GM12878 (cell line): ENCODE measurements around the gene TXNL4A. TPM values are rescaled to one million over a fixed set of nuclear protein-coding genes. Genes with fewer than 3 reads are reported as not detected.
"Not testable (repeated sequence)": the region's sequence is repeated elsewhere in the genome, so short reads cannot be mapped to it uniquely, and the experiment has no call there.

Source experiments
- ATAC-seq: fragments of 200-7000 bp; cut with Tn5 transposase; 3 replicates; pipeline ENCODE4 v1.9.1; 2020; ENCODE audit warnings: mild to moderate bottlenecking, moderate library complexity
- BruUV-seq: library from RNA; stranded (reverse); fragments of 400-500 nt; replicated peaks from 2 replicates; lab custom pipeline; 2021; lab: Mats Ljungman, UMichigan
- CTCF ChIA-PET: fragments of 300-600 bp; sonication (Branson Sonifier 250); formaldehyde crosslinking; extraction: SDS; loops from one replicate; lab custom pipeline; 2021; ENCODE audit warnings: inconsistent platforms; lab: Yijun Ruan, JAX
- POLR2A ChIA-PET: fragments of 350-600 bp; formaldehyde crosslinking; extraction: SDS; loops from one replicate; lab custom pipeline; 2021; ENCODE audit warnings: inconsistent platforms; lab: Charles Lee
- RAD21 ChIA-PET: fragments of 300-600 bp; sonication (Branson Sonifier 250); formaldehyde crosslinking; loops from one replicate; lab custom pipeline; 2023; ENCODE audit warnings: antibody characterized with exemption; ENCODE audit not compliant: unreplicated experiment; lab: Charles Lee
- SMC1A ChIA-PET: fragments of 300-600 bp; sonication (Branson Sonifier 250); formaldehyde crosslinking; loops from one replicate; lab custom pipeline; 2023; ENCODE audit not compliant: unreplicated experiment, uncharacterized antibody; lab: Charles Lee
- DNase-seq: peaks from one replicate; pipeline ENCODE4 v3.0.0-alpha.2; 2011; ENCODE audit warnings: low read depth, low spot score
- FAIRE-seq: peaks from 3 replicates; lab custom pipeline; 2011; peaks lifted over from hg19 to GRCh38; lab: Jason Lieb, UNC
- H2AFZ ChIP-seq: 2 replicates; pipeline ENCODE4 v1.6.0; 2011; ENCODE audit warnings: low read depth, low read length, control low read depth; ENCODE audit not compliant: control insufficient read depth
- H3K27ac ChIP-seq: 2 replicates; pipeline ENCODE4 v1.5.1; 2011; ENCODE audit warnings: control low read depth; ENCODE audit not compliant: control insufficient read depth, insufficient read depth
- H3K27me3 ChIP-seq, 2 experiments: replicated peaks in 1 of 2; 2 replicates each; pipeline versions ENCODE4 v1.6.0 to v1.6.1; 2011; ENCODE audit warnings: low read length in 1 of 2; ENCODE audit not compliant: control insufficient read depth in 2 of 2, insufficient read depth in 2 of 2
- H3K36me3 ChIP-seq, 2 experiments: 2 replicates each; pipeline ENCODE4 v1.5.1; 2011; ENCODE audit warnings: low read length in 1 of 2; ENCODE audit not compliant: control insufficient read depth in 2 of 2, insufficient read depth in 2 of 2
- H3K4me1 ChIP-seq: 2 replicates; pipeline ENCODE4 v1.6.1; 2011; ENCODE audit warnings: mild to moderate bottlenecking, low read length, moderate library complexity, mixed read lengths; ENCODE audit not compliant: control insufficient read depth, insufficient read depth
- H3K4me2 ChIP-seq: 2 replicates; pipeline ENCODE4 v1.6.0; 2011; ENCODE audit warnings: control low read depth; ENCODE audit not compliant: control insufficient read depth, insufficient read depth
- H3K4me3 ChIP-seq: fragments of 200-600 bp; sonication (generic); 2 replicates; pipeline ENCODE4 v1.5.1; 2016
- H3K79me2 ChIP-seq: 2 replicates; pipeline ENCODE4 v1.6.0; 2011; ENCODE audit warnings: low read length; ENCODE audit not compliant: control insufficient read depth, insufficient read depth
- H3K9ac ChIP-seq: 2 replicates; pipeline ENCODE4 v1.8.0; 2011; ENCODE audit warnings: low read length, control low read depth, mixed read lengths; ENCODE audit not compliant: control insufficient read depth, insufficient read depth
- H3K9me3 ChIP-seq: replicated peaks from 3 replicates; pipeline ENCODE4 v1.5.1; 2011; ENCODE audit warnings: mild to moderate bottlenecking, low read length; ENCODE audit not compliant: control insufficient read depth, insufficient read depth
- H4K20me1 ChIP-seq: 2 replicates; pipeline ENCODE4 v1.6.0; 2011; ENCODE audit not compliant: control insufficient read depth, insufficient read depth
- BHLHE40 ChIP-seq, 2 experiments: fragments of 450-650 bp in 1 of 2; IDR thresholded peaks; 2 replicates each; pipeline ENCODE4 v1.6.1; 2011 to 2017; ENCODE audit warnings: low read depth in 2 of 2, borderline replicate concordance in 1 of 2, improper control_type of control experiment in 1 of 2, low read length in 1 of 2, mild to moderate bottlenecking in 1 of 2
- EGR1 ChIP-seq, 2 experiments: IDR thresholded peaks; 1 replicate in 1 of 2; 2 replicates in 1 of 2; pipeline ENCODE4 v1.6.1; 2011 to 2012; ENCODE audit warnings: low read depth in 2 of 2, low read length in 2 of 2, borderline replicate concordance in 1 of 2, mild to moderate bottlenecking in 1 of 2, moderate library complexity in 1 of 2
- HDGF ChIP-seq: fragments of 450-650 bp; IDR thresholded peaks from 2 replicates; pipeline ENCODE4 v1.6.1; 2016; ENCODE audit warnings: antibody characterized with exemption
- PAX5 ChIP-seq: IDR thresholded peaks from 2 replicates; pipeline ENCODE4 v1.6.1; 2011; ENCODE audit warnings: low read depth, low read length, borderline replicate concordance
- WGBS: methylation state at CpG from one replicate; pipeline ENCODE4 v1.1.6; 2016; ENCODE audit warnings: low lambda C conversion rate; ENCODE audit not compliant: insufficient replicate concordance, insufficient coverage; ENCODE audit errors: missing lambda C conversion rate; 5-methylcytosine and 5-hydroxymethylcytosine counted together
- in situ Hi-C: fragments of 300-500 bp; cut with MboI; formaldehyde crosslinking; loops from 9 replicates; pipeline ENCODE4 v1.14.3; 2018; ENCODE audit warnings: mixed read lengths
- intact Hi-C: fragments of 100-400 bp; cut with micrococcal nuclease; formaldehyde crosslinking; loops from one replicate; pipeline ENCODE4 v1.14.2; 2022; ENCODE audit not compliant: unreplicated experiment
- polyA plus RNA-seq, 11 experiments: library from polyadenylated mRNA; depleted of rRNA in 4 of 11; unstranded in 6 of 11; stranded (reverse) in 5 of 11; fragments of >200 nt; fragmentation: Nextera tagmentation in 4 of 11; fragmentation: Illumina TruSeq in 1 of 11; extraction: Ambion mirVana in 4 of 11; extraction: Trizol in 1 of 11; gene quantifications; 1 replicate in 1 of 11; 2 replicates in 10 of 11; pipeline versions ENCODE4 v1.2.1 to v1.2.3, GENCODE V29; 2011 to 2016; ENCODE audit warnings: inconsistent platforms in 2 of 11, missing spikeins in 2 of 11, low read depth in 1 of 11
- total RNA-seq, 4 experiments: library from RNA; depleted of rRNA in 3 of 4; stranded (reverse); fragments of >200 nt in 3 of 4; fragmentation: Illumina TruSeq in 1 of 4; extraction: Trizol in 1 of 4; gene quantifications; 2 replicates each; pipeline versions ENCODE4 v1.2.1 to v1.2.3, GENCODE V29; 2013 to 2021
- TF ChIP-seq, protein P1 (sequence below): fragments of 450-650 bp; IDR thresholded peaks from 2 replicates; pipeline ENCODE4 v1.6.1; 2017; ENCODE audit warnings: low read depth, mild to moderate bottlenecking, moderate library complexity

TXNL4A gene
- total and polyA plus RNA-seq, 10 of the 15 experiments (the other 5 are each of a cell fraction or from before 2014, with no cell fraction given) = 38.4 to 329 (median 128) TPM

DNA sequence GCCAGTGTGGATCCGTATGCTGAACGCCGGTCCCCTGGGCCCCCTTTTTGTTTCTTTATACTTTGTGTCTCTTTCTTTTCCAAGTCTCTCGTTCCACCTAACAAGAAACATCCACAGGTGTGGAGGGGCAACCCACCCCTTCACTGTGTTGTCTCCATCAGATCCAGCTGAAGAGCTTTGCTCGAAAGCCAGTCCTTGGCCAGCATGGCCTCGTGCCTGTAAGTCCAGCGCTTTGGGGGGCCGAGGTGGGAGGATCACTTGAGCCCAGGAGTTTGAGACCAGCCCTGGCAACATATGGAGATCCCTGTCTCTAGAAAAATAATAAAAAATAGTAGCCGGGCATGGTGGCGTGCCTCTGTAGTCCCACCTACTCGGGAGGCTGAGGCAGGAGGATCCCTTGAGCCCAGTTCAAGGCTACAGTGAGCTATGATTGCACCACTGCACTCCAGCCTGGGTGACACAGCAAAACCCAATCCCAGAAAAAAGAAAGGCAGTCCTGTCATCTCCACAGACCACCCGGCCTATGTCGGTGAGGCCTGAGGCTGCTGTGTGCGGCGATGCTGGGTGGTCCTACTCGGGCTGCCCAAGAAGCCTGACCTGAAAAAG, 27.3 kb downstream of the TXNL4A start (continued):
- TF ChIP-seq EGR1 (IDR thresholded peaks at IDR 0.05; ENCODE audit: borderline replicate concordance in 1 of 2, low read depth in 2 of 2, low read length in 2 of 2) (no peak), PAX5 (no peak), HDGF (no peak)
- TF ChIP-seq, all 136 proteins: peak for 0

DNA sequence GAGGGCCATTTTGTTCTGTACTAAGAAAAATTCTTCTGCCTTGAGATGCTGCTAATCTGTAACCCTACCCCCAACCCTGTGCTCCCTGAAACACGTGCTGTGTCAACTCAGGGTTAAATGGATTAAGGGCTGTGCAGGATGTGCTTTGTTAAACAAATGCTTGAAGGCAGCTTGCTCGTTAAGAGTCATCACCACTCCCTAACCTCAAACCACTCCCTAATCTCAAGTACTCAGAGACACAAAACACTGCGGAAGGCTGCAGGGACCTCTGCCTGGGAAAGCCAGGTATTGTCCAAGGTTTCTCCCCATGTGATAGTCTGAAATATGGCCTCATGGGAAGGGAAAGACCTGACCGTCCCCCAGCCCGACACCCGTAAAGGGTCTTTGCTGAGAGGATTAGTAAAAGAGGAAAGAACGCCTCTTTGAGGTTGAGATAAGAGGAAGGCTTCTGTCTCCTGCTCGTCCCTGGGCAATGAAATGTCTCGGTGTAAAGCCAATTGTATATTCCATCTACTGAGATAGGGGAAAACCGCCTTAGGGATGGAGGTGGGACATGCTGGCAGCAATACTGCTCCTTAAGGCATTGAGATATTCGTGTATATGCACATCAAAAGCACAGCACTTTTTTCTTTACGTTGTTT, 28.1 kb downstream of the TXNL4A start:
- ATAC-seq, H3K4me3 ChIP-seq, CTCF ChIA-PET, H3K36me3 ChIP-seq, H3K4me2 ChIP-seq, H3K27ac ChIP-seq, FAIRE-seq, H3K79me2 ChIP-seq, in situ Hi-C loops, H3K9me3 ChIP-seq, POLR2A ChIA-PET, BruUV-seq, H2AFZ ChIP-seq, H3K9ac ChIP-seq, H3K27me3 ChIP-seq, DNase-seq, H4K20me1 ChIP-seq: not testable (repeated sequence)
- whole genome bisulfite sequencing = 10% methylated on average over 12 of the region's 12 CpGs
- SMC1A ChIA-PET = interaction anchor here (0.9 kb wide), 1 partner anchor 26 kb away, joined by 3 read pairs; no protein-coding TSS in a partner anchor
- RAD21 ChIA-PET = interaction anchor here (1.3 kb wide), 1 partner anchor 10 kb away, joined by 3 read pairs; no protein-coding TSS in a partner anchor
- intact Hi-C loops = loop anchor here (5.0 kb wide), 1 partner anchor 147 kb away; the partner anchor contains the start of gene ADNP2
- TF ChIP-seq BHLHE40 (IDR thresholded peaks at IDR 0.05; ENCODE audit: borderline replicate concordance in 1 of 2, low read depth in 2 of 2, low read length in 1 of 2) = peak in 1 of 2 experiments; percentile 73; a peak in 2 of 4 replicates
- TF ChIP-seq, protein P1, sequence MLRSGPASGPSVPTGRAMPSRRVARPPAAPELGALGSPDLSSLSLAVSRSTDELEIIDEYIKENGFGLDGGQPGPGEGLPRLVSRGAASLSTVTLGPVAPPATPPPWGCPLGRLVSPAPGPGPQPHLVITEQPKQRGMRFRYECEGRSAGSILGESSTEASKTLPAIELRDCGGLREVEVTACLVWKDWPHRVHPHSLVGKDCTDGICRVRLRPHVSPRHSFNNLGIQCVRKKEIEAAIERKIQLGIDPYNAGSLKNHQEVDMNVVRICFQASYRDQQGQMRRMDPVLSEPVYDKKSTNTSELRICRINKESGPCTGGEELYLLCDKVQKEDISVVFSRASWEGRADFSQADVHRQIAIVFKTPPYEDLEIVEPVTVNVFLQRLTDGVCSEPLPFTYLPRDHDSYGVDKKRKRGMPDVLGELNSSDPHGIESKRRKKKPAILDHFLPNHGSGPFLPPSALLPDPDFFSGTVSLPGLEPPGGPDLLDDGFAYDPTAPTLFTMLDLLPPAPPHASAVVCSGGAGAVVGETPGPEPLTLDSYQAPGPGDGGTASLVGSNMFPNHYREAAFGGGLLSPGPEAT = 0 out of 2 replicates have a peak, but pooled peaks have one; percentile 21
- peaks cover 25% of the 10 kb centered on the region for H3K4me1 ChIP-seq
